ENCODE results near the gene CRTC3. TPM values are rescaled to one million over a fixed set of nuclear protein-coding genes. Genes with fewer than 3 reads are reported as not detected.
"Not testable (repeated sequence)": the region's sequence is repeated elsewhere in the genome, so short reads cannot be mapped to it uniquely, and the experiment has no call there.

The CRTC3 gene
- total RNA-seq, 2 donors from 2014 or later, result 10.5 to 13.0 TPM

GRCh38 chr15:90665288-90666134 is 135.8 kb downstream of the CRTC3 start:
- 3 to 47% methylated on average over 6 to 58 of the region's 75 CpGs for WGBS, 2 donors
- peak overlapping the region; percentile 39 to 66 for H3K4me3 ChIP-seq
- DNase-seq, result peak; percentile 50 to 65 (median 60)
- H3K27ac ChIP-seq, result peak overlapping the region; percentile 64 to 89 (median 78)
- no peaks in the 10 kb centered on the region for H3K9me3 ChIP-seq
- ATAC-seq, result peak; percentile 77
- intact Hi-C loops (cut with DNase I), result no loop called here
- no peaks in the 10 kb centered on the region for H3K27me3 ChIP-seq
- H3K36me3 ChIP-seq (replicated peaks in 1 of 2; ENCODE audit: insufficient read depth in 1 of 2, low read depth in 2 of 2), result no peaks in the 10 kb centered on the region
- peak; percentile 42 to 78 (median 77) for TF ChIP-seq POLR2A (IDR thresholded peaks at IDR 0.05)
- TF ChIP-seq CTCF (IDR thresholded peaks at IDR 0.05), result no peak
- H3K4me1 ChIP-seq, result peaks cover 7% of the 10 kb centered on the region

DNA sequence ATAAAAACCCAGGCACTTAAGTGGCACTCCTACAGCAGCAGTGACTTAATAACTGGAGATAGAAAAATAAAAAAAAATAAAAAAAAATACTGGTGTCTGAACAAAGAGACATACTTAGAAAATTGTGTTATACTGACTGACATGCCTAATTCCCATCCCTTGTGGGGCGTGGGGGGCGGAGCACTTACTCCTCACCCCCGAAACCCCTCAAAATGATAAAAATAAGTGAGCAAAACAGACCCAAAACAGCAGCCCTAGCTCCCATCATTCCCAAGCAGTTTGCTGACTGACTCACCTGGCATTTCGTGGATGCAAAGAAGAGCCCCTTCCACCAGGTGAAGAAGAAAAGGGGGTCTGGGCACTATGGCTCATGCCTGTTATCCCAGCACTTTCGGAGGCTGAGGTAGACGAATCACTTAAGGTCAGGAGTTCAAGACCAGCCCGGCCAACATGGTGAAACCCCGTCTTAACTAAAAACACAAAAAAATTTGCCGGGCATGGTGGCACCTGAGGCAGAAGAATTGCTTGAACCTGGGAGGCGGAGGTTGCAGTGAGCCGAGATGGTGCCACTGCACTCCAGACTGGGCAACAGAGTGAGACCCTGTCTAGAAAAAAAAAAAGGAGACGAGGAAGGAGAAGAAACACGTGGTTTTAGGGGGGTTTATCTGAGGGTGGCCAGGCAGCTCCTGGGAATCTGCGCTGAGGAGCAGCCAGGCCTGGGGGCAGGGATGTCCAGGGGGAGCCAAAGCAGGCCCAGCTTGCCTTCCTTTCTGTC is 136.6 kb downstream of the CRTC3 start:
- H3K27ac ChIP-seq, result peak overlapping the region in 2 of 4 donors; percentile 81 to 89
- H3K4me3 ChIP-seq, result no peak overlapping the region
- DNase-seq, result no peak
- intact Hi-C loops (cut with DNase I), result no loop called here
- TF ChIP-seq POLR2A (IDR thresholded peaks at IDR 0.05) (no peak), CTCF (IDR thresholded peaks at IDR 0.05) (no peak)
- no peak for ATAC-seq
- peaks cover 7% of the 10 kb centered on the region for H3K4me1 ChIP-seq
- no peaks in the 10 kb centered on the region for H3K36me3 ChIP-seq (replicated peaks in 1 of 2; ENCODE audit: insufficient read depth in 1 of 2, low read depth in 2 of 2)
- no peaks in the 10 kb centered on the region for H3K27me3 ChIP-seq
- H3K9me3 ChIP-seq, result no peaks in the 10 kb centered on the region
- WGBS, 2 donors, result 87 to 91% methylated on average over 13 to 14 of the region's 14 CpGs

DNA sequence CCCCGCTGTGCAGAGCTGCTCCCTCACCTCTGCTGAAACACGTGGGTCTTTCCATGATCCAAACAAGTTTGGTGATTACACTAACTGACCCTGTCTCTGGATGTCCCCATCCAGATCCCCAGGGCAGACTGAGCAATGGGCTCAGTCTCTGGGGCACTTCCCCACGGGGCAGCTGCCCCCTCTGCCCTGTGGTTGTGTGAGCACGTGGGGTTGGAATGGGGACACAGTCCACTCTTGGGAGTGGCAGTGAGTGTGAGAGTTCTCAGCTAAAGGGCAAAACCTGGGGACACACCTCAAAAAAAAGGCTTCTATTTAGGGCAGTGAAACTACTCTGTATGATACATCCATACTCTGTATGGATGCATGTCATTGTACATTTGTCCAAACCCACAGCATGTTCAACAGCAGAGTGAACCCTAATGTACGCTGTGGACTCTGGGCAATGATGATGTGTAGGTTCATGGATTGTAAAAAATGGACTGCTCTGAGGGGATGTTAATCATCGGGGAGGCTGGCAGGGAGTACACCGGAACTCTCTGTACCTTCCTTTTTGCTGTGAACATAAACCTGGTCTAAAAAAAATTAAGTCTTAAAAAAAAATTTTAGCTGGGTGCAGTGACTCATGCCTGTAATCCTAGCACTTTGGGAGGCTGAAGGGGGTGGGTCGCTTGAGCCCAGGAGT is 137.5 kb downstream of the CRTC3 start:
- no peak for DNase-seq
- intact Hi-C loops (cut with DNase I), result no loop called here
- H3K36me3 ChIP-seq (replicated peaks in 1 of 2; ENCODE audit: insufficient read depth in 1 of 2, low read depth in 2 of 2), result no peaks in the 10 kb centered on the region
- no peaks in the 10 kb centered on the region for H3K27me3 ChIP-seq
- no peak for TF ChIP-seq POLR2A (IDR thresholded peaks at IDR 0.05)
- TF ChIP-seq CTCF (IDR thresholded peaks at IDR 0.05), result no peak
- no peak for ATAC-seq
- peaks cover 7% of the 10 kb centered on the region for H3K4me1 ChIP-seq
- no peak overlapping the region for H3K27ac ChIP-seq
- no peaks in the 10 kb centered on the region for H3K9me3 ChIP-seq
- H3K4me3 ChIP-seq, result no peak overlapping the region
- 79 to 87% methylated on average over 8 of the region's 8 CpGs for WGBS, 2 donors

GRCh38 chr15:90667755-90668345 is 138.1 kb downstream of the CRTC3 start:
- H3K27ac ChIP-seq; H3K9me3 ChIP-seq; H3K27me3 ChIP-seq; ATAC-seq; intact Hi-C loops (cut with DNase I); H3K36me3 ChIP-seq (replicated peaks in 1 of 2; ENCODE audit: insufficient read depth in 1 of 2, low read depth in 2 of 2); H3K4me3 ChIP-seq; DNase-seq; H3K4me1 ChIP-seq: not testable (repeated sequence)
- 76 to 86% methylated on average over 7 of the region's 7 CpGs for WGBS, 2 donors

DNA sequence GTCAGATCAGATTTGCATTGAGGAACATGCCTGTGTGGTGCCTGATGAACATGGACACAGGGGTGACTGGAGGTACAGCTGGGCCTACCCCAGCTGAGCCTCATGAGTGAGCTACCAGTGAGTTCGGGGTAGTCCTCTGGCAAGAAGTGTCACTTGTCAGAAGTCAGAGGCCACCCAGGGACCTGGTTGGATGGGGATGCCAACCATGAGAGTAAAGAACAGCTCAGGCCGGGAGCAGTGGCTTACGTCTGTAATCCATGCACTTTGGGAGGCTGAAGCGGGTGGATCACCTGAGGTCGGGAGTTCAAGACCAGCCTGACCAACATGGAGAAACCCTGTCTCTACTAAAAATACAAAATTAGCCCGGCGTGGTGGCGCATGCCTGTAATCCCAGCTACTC is 140.9 kb downstream of the CRTC3 start:
- H3K9me3 ChIP-seq; H3K27me3 ChIP-seq; intact Hi-C loops (cut with DNase I); H3K4me1 ChIP-seq; H3K27ac ChIP-seq; ATAC-seq; DNase-seq; H3K4me3 ChIP-seq; H3K36me3 ChIP-seq (replicated peaks in 1 of 2; ENCODE audit: insufficient read depth in 1 of 2, low read depth in 2 of 2): not testable (repeated sequence)
- WGBS, 2 donors, result 93 to 96% methylated on average over 7 to 8 of the region's 8 CpGs
